Measurements from ENCODE around the gene CHTF18. TPM values are rescaled to one million over a fixed set of nuclear protein-coding genes. Genes with fewer than 3 reads are reported as not detected.

The CHTF18 gene
- total RNA-seq, 1 donor from 2014 or later = 12.3 TPM

DNA sequence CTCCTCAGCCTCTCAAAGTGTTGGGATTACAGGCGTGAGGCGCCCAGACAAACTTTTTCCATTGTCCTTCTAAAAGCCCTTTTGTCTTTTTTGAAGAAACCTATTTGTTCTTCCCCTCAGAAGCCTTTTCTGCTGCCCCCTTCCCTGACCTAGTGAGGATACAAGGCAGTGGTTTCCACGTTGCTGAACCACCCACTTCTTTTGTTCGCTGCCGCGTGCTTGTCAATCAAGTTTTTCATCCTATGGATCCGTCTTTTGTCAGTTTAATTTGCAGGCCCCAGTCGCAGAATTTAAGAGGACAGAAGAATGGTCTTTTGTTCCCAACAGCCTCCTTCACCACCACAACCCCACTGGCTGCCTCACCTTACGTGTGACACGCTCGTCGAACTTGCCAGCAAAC, 32.3 kb downstream of the CHTF18 start:
- Histone ChIP-seq H3K4me3 (no peak overlapping the region), H3K4me1 (no peaks in the 10 kb centered on the region), H3K27me3 (peaks cover 26% of the 10 kb centered on the region), H3K9me3 (no peaks in the 10 kb centered on the region), H3K27ac (no peak overlapping the region), H3K36me3 (no peaks in the 10 kb centered on the region)
- no peak for ATAC-seq
- DNase-seq = no peak
- intact Hi-C loops (cut with DNase I) = no loop called here
- no peak for TF ChIP-seq CTCF (IDR thresholded peaks at IDR 0.05)

GRCh38 chr16:821751-822150, 33.3 kb downstream of the CHTF18 start:
- DNase-seq = no peak
- H3K27me3 ChIP-seq = peaks cover 18% of the 10 kb centered on the region

GRCh38 chr16:822174-822908, 33.9 kb downstream of the CHTF18 start:
- Histone ChIP-seq H3K4me1 (no peaks in the 10 kb centered on the region), H3K27ac (no peak overlapping the region), H3K36me3 (no peaks in the 10 kb centered on the region), H3K9me3 (no peaks in the 10 kb centered on the region), H3K27me3 (peaks cover 13% of the 10 kb centered on the region), H3K4me3 (no peak overlapping the region)
- ATAC-seq (no peak), DNase-seq (no peak)
- intact Hi-C loops (cut with DNase I) = no loop called here
- TF ChIP-seq CTCF (IDR thresholded peaks at IDR 0.05) = no peak

More at GRCh38 chr16:821751-822150, 33.3 kb downstream of the CHTF18 start:
- no peak for TF ChIP-seq CTCF (IDR thresholded peaks at IDR 0.05)
- no peaks in the 10 kb centered on the region for H3K4me1 ChIP-seq
- no peaks in the 10 kb centered on the region for H3K36me3 ChIP-seq
- no peaks in the 10 kb centered on the region for H3K9me3 ChIP-seq
- ATAC-seq = no peak
- H3K27ac ChIP-seq = no peak overlapping the region
- intact Hi-C loops (cut with DNase I) = no loop called here
- no peak overlapping the region for H3K4me3 ChIP-seq

- Histone ChIP-seq H3K4me1 (no peaks in the 10 kb centered on the region), H3K36me3 (no peaks in the 10 kb centered on the region), H3K9me3 (no peaks in the 10 kb centered on the region), H3K4me3 (no peak overlapping the region), H3K27ac (no peak overlapping the region), H3K27me3 (peaks cover 10% of the 10 kb centered on the region)
- intact Hi-C loops (cut with DNase I) = no loop called here
- TF ChIP-seq CTCF (IDR thresholded peaks at IDR 0.05) = no peak
- no peak for ATAC-seq
- DNase-seq = no peak
Measured at GRCh38 chr16:822909-823297, 34.5 kb downstream of the CHTF18 start.

DNA sequence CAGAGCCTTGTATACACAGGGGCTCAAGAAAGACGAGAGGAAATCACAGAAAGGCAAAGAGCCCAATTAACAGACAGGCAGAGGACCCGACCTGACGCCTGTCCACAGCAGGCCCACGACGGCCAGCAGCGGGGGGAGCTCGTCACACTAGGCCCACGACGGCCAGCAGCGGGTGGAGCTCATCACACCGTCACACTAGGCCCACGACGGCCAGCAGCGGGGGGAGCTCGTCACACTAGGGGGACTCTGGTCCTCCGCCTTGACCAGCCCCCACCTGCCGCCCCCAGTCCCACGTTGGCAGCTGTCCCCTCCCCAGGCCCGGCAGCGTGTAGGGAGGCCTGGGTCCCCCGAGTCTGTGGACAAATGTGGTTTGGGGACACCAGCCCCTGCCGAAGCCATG, 35.8 kb downstream of the CHTF18 start:
- Histone ChIP-seq H3K27ac (no peak overlapping the region), H3K9me3 (no peaks in the 10 kb centered on the region), H3K4me1 (no peaks in the 10 kb centered on the region), H3K36me3 (no peaks in the 10 kb centered on the region), H3K27me3 (peaks cover 3% of the 10 kb centered on the region), H3K4me3 (no peak overlapping the region)
- DNase-seq = no peak
- TF ChIP-seq CTCF (IDR thresholded peaks at IDR 0.05) = no peak
- peak; percentile 31 for ATAC-seq
- intact Hi-C loops (cut with DNase I) = no loop called here

GRCh38 chr16:824601-825000, 36.2 kb downstream of the CHTF18 start:
- no peaks in the 10 kb centered on the region for H3K36me3 ChIP-seq
- intact Hi-C loops (cut with DNase I) = no loop called here
- H3K4me1 ChIP-seq = no peaks in the 10 kb centered on the region
- DNase-seq = no peak
- H3K27me3 ChIP-seq = peaks cover 1% of the 10 kb centered on the region
- TF ChIP-seq CTCF (IDR thresholded peaks at IDR 0.05) = no peak
- no peak overlapping the region for H3K4me3 ChIP-seq
- H3K9me3 ChIP-seq = no peaks in the 10 kb centered on the region
- no peak for ATAC-seq
- no peak overlapping the region for H3K27ac ChIP-seq
